ENCODE measurements around the gene PGF. TPM values are rescaled to one million over a fixed set of nuclear protein-coding genes. Genes with fewer than 3 reads are reported as not detected.

The PGF gene
- total and polyA plus RNA-seq, 4 donors = 0.61 to 4.5 (median 1.8) TPM

DNA sequence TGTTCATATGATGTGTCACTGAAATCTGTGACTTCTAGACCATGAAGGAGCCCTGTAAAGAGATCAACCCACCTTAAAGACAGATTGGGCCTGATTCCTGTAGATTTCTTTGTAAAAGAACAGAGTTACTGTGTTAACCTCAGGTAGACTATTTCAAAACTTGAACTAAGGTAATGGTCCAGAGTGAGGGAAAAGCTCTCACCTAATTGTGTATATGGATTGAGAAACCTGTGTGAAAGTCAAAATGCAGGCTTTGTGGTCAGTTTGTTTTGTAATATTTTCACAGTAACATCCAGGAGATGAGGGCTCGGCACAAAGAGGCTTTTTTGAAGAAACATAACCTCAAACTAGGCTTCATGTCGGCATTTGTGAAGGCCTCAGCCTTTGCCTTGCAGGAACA lies 57.3 kb downstream of the PGF start:
- 36% methylated on average over 2 of the region's 2 CpGs for WGBS
- Histone ChIP-seq H3K27ac (ENCODE audit: low read depth in 1 of 2, low read length in 2 of 2) (peak overlapping the region; percentile 22 to 28), H3K36me3 (ENCODE audit: control insufficient read depth in 4 of 4, insufficient read depth in 3 of 4, low read depth in 1 of 4, low read length in 3 of 4) (peaks cover 12 to 89% (median 67%) of the 10 kb centered on the region in 4 donors), H3K4me1 (ENCODE audit: control insufficient read depth in 4 of 4, insufficient read depth in 4 of 4, low read length in 3 of 4) (peaks cover 4 to 21% (median 12%) of the 10 kb centered on the region in 4 donors), H3K27me3 (ENCODE audit: control insufficient read depth in 4 of 4, insufficient read depth in 4 of 4, low read length in 3 of 4) (no peaks in the 10 kb centered on the region), H3K9me3 (ENCODE audit: control insufficient read depth in 4 of 4, low read length in 3 of 4) (no peaks in the 10 kb centered on the region), H3K4me3 (ENCODE audit: low read depth in 1 of 3, low read length in 3 of 3) (no peak overlapping the region), H3K9ac (ENCODE audit: low read depth in 1 of 2, low read length in 2 of 2) (no peak overlapping the region)
- TF ChIP-seq, protein P1, sequence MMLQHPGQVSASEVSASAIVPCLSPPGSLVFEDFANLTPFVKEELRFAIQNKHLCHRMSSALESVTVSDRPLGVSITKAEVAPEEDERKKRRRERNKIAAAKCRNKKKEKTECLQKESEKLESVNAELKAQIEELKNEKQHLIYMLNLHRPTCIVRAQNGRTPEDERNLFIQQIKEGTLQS (IDR thresholded peaks at IDR 0.05) = no peak
- TF ChIP-seq HNF4A (conservative IDR thresholded peaks at IDR 0.05) (peak; percentile 91 to 93), FOXA1 (IDR thresholded peaks at IDR 0.05) (no peak), JUND (IDR thresholded peaks at IDR 0.05) (peak in 1 of 2 donors; percentile 46), GABPA (IDR thresholded peaks at IDR 0.05 in 1 of 2, conservative IDR thresholded peaks at IDR 0.05 in 1 of 2) (no peak), RAD21 (IDR thresholded peaks at IDR 0.05) (no peak), HNF4G (IDR thresholded peaks at IDR 0.05) (peak; percentile 61), FOXA2 (IDR thresholded peaks at IDR 0.05) (peak; percentile 9), RXRA (IDR thresholded peaks at IDR 0.05) (peak; percentile 36 to 70), YY1 (IDR thresholded peaks at IDR 0.05) (peak; percentile 26)
- TF ChIP-seq, protein P2, sequence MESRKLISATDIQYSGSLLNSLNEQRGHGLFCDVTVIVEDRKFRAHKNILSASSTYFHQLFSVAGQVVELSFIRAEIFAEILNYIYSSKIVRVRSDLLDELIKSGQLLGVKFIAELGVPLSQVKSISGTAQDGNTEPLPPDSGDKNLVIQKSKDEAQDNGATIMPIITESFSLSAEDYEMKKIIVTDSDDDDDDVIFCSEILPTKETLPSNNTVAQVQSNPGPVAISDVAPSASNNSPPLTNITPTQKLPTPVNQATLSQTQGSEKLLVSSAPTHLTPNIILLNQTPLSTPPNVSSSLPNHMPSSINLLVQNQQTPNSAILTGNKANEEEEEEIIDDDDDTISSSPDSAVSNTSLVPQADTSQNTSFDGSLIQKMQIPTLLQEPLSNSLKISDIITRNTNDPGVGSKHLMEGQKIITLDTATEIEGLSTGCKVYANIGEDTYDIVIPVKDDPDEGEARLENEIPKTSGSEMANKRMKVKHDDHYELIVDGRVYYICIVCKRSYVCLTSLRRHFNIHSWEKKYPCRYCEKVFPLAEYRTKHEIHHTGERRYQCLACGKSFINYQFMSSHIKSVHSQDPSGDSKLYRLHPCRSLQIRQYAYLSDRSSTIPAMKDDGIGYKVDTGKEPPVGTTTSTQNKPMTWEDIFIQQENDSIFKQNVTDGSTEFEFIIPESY (IDR thresholded peaks at IDR 0.05) = peak; percentile 19
- TF ChIP-seq, protein P3, sequence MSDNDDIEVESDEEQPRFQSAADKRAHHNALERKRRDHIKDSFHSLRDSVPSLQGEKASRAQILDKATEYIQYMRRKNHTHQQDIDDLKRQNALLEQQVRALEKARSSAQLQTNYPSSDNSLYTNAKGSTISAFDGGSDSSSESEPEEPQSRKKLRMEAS (IDR thresholded peaks at IDR 0.05) = no peak
- no peak for DNase-seq (ENCODE audit: low spot score)

DNA sequence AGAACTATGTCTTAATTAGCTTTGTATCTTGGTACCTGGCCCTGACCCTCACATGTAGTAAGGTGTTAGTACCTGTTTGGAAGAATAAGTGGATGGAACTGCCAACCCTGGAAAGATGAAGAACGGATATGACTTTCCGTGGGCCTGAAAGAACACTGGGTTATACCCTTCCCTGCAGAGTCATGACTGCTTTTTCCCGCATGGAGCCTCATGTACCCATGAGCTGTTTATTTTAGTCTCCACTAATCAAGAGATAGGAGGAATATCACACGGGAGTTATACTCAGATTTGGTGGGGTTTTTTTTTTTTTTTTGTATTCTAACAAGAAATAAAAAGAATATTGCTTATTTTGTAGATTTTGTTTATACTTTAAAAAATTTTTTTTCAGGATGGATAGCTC lies 57.8 kb downstream of the PGF start:
- TF ChIP-seq YY1 (IDR thresholded peaks at IDR 0.05) = no peak
- TF ChIP-seq, protein P4, sequence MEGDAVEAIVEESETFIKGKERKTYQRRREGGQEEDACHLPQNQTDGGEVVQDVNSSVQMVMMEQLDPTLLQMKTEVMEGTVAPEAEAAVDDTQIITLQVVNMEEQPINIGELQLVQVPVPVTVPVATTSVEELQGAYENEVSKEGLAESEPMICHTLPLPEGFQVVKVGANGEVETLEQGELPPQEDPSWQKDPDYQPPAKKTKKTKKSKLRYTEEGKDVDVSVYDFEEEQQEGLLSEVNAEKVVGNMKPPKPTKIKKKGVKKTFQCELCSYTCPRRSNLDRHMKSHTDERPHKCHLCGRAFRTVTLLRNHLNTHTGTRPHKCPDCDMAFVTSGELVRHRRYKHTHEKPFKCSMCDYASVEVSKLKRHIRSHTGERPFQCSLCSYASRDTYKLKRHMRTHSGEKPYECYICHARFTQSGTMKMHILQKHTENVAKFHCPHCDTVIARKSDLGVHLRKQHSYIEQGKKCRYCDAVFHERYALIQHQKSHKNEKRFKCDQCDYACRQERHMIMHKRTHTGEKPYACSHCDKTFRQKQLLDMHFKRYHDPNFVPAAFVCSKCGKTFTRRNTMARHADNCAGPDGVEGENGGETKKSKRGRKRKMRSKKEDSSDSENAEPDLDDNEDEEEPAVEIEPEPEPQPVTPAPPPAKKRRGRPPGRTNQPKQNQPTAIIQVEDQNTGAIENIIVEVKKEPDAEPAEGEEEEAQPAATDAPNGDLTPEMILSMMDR (IDR thresholded peaks at IDR 0.05; ENCODE audit: low read depth, low read length, missing input control) = no peak
- TF ChIP-seq JUND (IDR thresholded peaks at IDR 0.05) = no peak
- TF ChIP-seq, protein P2 (IDR thresholded peaks at IDR 0.05) = no peak
- TF ChIP-seq, protein P5, sequence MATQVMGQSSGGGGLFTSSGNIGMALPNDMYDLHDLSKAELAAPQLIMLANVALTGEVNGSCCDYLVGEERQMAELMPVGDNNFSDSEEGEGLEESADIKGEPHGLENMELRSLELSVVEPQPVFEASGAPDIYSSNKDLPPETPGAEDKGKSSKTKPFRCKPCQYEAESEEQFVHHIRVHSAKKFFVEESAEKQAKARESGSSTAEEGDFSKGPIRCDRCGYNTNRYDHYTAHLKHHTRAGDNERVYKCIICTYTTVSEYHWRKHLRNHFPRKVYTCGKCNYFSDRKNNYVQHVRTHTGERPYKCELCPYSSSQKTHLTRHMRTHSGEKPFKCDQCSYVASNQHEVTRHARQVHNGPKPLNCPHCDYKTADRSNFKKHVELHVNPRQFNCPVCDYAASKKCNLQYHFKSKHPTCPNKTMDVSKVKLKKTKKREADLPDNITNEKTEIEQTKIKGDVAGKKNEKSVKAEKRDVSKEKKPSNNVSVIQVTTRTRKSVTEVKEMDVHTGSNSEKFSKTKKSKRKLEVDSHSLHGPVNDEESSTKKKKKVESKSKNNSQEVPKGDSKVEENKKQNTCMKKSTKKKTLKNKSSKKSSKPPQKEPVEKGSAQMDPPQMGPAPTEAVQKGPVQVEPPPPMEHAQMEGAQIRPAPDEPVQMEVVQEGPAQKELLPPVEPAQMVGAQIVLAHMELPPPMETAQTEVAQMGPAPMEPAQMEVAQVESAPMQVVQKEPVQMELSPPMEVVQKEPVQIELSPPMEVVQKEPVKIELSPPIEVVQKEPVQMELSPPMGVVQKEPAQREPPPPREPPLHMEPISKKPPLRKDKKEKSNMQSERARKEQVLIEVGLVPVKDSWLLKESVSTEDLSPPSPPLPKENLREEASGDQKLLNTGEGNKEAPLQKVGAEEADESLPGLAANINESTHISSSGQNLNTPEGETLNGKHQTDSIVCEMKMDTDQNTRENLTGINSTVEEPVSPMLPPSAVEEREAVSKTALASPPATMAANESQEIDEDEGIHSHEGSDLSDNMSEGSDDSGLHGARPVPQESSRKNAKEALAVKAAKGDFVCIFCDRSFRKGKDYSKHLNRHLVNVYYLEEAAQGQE (IDR thresholded peaks at IDR 0.05) = no peak
- TF ChIP-seq FOXA1 (IDR thresholded peaks at IDR 0.05) = no peak
- TF ChIP-seq GABPA (IDR thresholded peaks at IDR 0.05 in 1 of 2, conservative IDR thresholded peaks at IDR 0.05 in 1 of 2) = no peak
- TF ChIP-seq, protein P3 (IDR thresholded peaks at IDR 0.05) = no peak
- no peak for TF ChIP-seq RAD21 (IDR thresholded peaks at IDR 0.05)
- TF ChIP-seq, protein P1 (IDR thresholded peaks at IDR 0.05) = no peak
- no peak for TF ChIP-seq HNF4A (conservative IDR thresholded peaks at IDR 0.05)
- TF ChIP-seq SP1 (IDR thresholded peaks at IDR 0.05) = no peak
- no peak for TF ChIP-seq HNF4G (IDR thresholded peaks at IDR 0.05)
- TF ChIP-seq FOXA2 (IDR thresholded peaks at IDR 0.05) = no peak
- TF ChIP-seq TAF1 (conservative IDR thresholded peaks at IDR 0.05) = no peak
- TF ChIP-seq EGR1 (IDR thresholded peaks at IDR 0.05; ENCODE audit: low read depth in 2 of 2) = no peak
- TF ChIP-seq RXRA (IDR thresholded peaks at IDR 0.05) = no peak
- no peak for TF ChIP-seq NR2F2 (IDR thresholded peaks at IDR 0.05)
- Histone ChIP-seq H3K27ac (ENCODE audit: low read depth in 1 of 2, low read length in 2 of 2) (no peak overlapping the region), H3K4me3 (ENCODE audit: low read depth in 1 of 3, low read length in 3 of 3) (no peak overlapping the region), H3K27me3 (ENCODE audit: control insufficient read depth in 4 of 4, insufficient read depth in 4 of 4, low read length in 3 of 4) (no peaks in the 10 kb centered on the region), H3K9ac (ENCODE audit: low read depth in 1 of 2, low read length in 2 of 2) (no peak overlapping the region), H3K36me3 (ENCODE audit: control insufficient read depth in 4 of 4, insufficient read depth in 3 of 4, low read depth in 1 of 4, low read length in 3 of 4) (peaks cover 12 to 89% (median 67%) of the 10 kb centered on the region in 4 donors), H3K9me3 (ENCODE audit: control insufficient read depth in 4 of 4, low read length in 3 of 4) (no peaks in the 10 kb centered on the region), H3K4me1 (ENCODE audit: control insufficient read depth in 4 of 4, insufficient read depth in 4 of 4, low read length in 3 of 4) (peaks cover 4 to 21% (median 12%) of the 10 kb centered on the region in 4 donors)
- no peak for DNase-seq (ENCODE audit: low spot score)
- WGBS = 73% methylated on average over 4 of the region's 4 CpGs

Measured in liver (tissue), 9 donors.